Raji (cell line): ENCODE results near the gene ST6GAL1.

ENCODE experiments used
- POLR2A ChIP-seq: IDR thresholded peaks from 2 replicates; pipeline ENCODE4 v1.6.1; 2011; ENCODE audit warnings: low read depth, low read length, control low read depth; ENCODE audit not compliant: insufficient read depth

Gene ST6GAL1

DNA sequence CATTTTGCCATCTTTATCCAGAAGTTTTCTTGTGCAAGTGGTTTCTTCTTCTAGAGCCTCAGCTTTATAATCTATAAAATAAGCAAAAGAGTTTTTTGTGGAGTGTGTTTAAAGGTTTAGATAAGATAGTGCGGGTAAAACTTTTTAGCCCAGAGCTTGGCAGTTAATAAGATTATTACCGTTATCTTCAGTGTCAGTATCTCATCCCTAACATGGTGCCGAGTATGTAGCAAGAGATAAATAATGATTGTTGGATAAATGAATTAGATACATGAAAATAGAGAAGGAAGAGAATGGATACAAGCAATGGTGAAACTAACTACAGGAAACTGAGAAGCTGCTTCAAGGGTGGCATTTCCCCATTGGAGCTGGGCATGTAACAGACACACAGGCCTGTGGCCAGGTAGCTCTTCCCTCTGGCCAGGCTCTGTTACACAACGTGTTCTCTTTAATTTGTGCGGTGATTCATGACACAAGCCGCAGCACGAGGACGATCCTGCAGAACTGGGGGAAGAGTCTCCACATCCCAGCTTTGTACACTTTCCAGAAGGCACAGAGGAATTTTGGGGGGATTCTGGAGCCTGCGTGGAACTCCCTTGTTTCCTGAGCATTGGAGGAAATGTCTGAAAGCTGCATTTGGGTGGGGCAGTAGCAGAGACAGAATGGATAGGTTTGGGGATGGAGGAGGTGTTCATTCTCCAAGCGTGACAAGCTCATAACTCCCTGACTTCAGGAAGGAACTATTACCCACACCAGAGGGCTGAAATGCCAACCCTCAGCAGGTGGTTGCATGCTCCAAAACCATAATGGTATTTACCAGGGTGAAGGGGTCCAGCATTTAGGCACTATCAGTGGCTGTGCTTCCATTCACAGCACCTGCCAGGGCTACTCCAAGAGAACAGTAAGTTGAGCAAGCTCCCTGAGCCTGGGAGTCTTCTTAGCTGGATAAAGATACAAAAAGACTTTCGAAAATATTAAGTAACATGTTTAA is 14.2 kb upstream of the ST6GAL1 start:
- no peak for TF ChIP-seq POLR2A

DNA sequence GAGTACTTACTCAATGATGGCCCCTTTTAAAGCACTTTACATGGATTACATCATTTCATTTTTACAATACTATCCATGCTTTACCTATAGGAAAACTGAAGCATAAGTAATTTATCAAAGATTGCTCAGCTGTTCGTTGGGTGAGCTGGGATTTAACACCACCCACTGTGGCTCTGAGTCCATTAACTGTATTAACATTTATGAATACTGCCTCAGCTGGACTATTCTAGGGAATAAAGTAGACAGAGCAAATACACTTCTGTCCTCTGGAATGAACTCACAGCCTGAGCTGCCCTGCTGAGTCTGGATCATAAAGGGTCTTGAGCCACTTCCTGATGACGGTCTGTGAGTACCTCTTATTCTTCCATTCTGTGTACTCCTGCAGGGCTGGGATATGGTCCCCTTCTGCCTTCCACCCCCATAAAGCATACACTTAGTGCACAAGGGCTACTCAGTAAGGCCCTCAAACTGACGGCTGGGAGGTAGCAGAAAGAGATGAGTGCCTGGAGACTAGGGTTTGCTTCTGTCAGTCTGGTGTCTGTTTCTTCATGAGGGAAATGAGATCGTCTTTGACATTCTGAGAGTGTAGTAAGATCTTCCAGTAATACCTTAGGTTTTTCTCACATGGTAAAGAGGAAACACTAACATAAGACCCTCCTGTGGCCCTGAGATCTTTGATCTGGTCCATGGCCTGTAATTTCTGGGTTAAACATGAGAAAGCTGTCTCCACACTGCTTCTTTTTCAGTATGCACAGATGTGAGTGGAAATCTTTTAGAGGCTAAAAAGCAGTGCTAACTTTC is 12.6 kb upstream of the ST6GAL1 start:
- no peak for TF ChIP-seq POLR2A

GRCh38 chr3:186920301-186920700 is 10.0 kb upstream of the ST6GAL1 start:
- TF ChIP-seq POLR2A, result no peak

DNA sequence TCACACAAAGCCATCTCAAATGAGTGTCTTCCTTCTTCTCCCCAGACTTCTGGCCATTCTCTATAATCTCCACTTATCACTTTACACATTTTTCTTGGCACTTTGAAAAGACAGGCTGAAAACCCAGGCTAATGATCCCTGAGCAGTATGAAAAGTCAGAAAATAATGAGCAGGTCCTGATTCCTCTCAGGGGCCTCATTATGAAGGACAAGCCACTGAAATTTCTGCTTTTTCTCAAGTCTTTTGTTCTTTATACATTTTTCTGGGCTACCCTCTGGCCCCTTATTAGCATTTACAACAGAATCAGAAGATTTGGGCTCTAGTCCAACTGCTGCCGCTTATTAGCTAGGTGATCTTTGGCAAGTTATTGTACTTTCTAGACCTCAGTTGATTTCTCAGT is 9.5 kb upstream of the ST6GAL1 start:
- no peak for TF ChIP-seq POLR2A

GRCh38 chr3:186921578-186921977 is 8.7 kb upstream of the ST6GAL1 start:
- TF ChIP-seq POLR2A, result no peak

GRCh38 chr3:186922224-186922623 is 8.1 kb upstream of the ST6GAL1 start:
- TF ChIP-seq POLR2A, result no peak

DNA sequence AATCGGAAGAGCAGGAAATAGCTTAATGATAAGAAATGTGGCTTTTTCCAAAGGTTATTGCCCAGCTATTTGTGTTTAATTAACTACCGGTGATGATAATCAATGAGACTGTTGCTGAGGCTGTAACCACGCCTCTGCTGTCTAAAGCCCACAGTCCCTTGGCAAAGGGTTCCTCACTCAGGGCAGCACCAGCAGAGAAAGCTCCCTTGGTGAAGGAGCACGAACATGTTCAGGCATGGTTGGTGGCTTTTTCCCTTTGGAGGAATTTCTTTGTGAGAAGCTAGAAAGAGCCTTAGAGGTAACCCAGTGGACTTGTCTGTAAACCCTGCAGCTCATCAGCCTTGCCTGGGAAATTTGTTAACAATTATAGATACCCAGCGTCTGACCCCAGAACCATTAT is 7.5 kb upstream of the ST6GAL1 start:
- no peak for TF ChIP-seq POLR2A

DNA sequence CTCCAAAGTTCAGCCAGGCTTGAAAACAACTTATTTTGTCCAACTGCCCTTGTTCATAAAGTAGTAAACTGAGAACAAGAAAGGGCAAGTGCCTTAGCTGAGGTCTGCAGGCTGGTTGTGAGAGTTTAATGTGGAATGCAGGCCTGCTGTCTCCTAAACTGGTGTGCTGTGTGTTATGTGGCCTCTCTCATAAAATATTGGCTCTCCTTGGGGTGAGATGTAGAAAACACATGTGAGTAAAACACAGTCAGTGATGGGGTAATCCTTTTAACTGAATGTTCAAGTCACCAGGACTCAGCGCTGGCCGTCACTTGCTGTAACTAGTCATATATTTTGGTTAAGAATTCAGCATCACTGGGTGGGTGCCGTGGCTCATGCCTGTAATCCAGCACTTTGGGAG is 7.1 kb upstream of the ST6GAL1 start:
- no peak for TF ChIP-seq POLR2A

DNA sequence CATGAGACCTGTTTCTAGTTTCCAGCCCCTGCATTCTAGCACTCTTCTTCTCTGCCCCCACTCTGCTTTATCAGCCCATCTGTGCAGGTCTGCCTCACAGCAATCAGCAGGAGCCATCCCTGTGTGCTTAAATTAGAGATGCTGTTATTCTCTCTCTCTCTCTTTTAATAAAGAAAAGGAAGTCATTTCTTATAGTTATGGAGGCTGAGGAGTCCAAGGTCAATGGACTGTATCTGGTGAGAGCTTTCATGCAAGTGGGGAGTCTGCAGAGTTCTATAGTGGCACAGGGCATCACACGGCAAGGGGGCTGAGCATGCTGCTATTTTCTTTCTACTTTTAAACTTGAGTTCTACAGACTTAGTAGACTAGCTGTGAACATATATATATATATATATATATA is 4.5 kb upstream of the ST6GAL1 start:
- no peak for TF ChIP-seq POLR2A

DNA sequence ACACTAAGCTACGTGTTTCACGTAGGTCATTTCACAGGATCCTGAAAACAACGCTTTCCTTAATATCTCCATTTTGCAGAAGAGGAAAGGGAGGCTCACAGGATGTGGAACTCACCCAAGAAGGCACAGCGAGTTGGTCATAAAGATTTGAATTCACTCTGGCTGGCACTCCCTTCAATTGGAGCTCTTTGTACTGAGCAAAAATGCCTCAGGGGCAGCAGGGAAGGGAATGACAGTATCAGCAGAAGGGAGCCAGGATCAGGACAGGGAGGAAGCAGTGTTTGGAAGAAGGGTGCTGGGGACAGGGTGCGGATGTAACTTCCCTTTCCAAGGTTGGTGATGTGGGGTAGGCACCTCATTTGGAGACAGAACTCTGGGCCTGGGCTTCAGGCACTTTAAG is 1.1 kb upstream of the ST6GAL1 start:
- no peak for TF ChIP-seq POLR2A

DNA sequence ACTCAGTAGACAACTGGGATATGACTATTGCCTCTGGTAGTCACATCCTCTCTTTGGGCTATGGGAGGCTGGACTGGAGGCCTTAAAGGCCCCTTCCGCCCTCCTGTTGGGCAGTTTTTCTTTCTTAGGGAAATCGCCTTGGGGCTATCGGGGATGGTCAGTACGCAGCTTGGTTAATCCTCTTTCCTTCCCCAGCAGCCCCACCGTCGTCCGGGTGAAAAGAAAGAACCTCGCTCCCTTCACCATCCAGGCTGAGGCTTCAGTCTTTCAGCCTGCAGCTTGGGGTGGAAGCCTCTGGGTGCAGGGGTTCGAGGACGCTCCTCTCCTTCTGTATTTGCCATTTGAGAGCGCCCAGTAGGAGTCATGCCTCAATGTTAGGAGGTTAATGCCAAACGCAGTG is 641 bp upstream of the ST6GAL1 start:
- TF ChIP-seq POLR2A, result no peak

DNA sequence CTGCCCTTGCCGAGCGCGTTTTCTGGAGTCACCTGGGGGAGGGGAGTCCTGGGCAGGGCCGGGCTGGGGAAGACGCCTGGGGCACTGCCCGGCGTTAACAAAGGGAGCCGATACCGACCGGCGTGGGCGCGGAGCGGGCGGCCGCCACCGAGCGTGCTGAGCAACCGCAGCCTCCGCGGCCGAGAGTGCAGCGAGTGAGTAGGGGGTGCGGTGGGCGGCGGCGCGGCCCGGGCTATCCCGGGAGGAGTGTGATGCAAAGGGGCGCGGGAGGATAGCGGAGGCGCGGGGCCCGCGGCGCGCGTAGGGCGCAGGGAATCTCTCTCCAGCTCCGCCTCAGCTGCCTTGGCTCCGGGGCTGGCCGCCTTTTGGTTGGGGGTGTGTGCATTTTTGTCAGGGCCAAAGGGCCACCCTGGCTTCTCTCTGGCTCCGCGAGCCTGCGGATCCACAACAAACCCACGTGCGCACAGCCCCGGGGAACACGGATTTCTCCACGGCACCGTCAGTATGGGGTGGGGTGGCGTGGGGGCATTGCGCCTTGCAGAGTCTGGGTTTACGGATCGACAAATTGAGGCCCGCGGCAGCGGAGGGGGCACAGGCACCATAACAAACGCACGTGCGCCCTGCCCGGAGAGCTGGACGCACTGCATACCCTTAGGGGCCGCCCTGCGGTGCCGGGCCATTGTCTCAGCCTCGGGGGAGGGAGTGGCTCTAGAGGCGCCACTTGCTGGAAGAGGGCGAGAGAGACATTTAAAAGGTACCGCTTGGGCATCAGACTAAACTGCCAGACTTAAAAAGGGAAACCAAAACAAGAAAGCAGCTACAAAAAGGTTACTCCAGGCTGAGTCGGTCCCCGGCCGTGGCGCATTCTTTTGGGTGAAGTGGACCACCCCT is 560 bp downstream of the ST6GAL1 start:
- peak; percentile 26 for TF ChIP-seq POLR2A

- TF ChIP-seq POLR2A, result no peak
Observed at GRCh38 chr3:186931532-186932280, 1.4 kb downstream of the ST6GAL1 start.

DNA sequence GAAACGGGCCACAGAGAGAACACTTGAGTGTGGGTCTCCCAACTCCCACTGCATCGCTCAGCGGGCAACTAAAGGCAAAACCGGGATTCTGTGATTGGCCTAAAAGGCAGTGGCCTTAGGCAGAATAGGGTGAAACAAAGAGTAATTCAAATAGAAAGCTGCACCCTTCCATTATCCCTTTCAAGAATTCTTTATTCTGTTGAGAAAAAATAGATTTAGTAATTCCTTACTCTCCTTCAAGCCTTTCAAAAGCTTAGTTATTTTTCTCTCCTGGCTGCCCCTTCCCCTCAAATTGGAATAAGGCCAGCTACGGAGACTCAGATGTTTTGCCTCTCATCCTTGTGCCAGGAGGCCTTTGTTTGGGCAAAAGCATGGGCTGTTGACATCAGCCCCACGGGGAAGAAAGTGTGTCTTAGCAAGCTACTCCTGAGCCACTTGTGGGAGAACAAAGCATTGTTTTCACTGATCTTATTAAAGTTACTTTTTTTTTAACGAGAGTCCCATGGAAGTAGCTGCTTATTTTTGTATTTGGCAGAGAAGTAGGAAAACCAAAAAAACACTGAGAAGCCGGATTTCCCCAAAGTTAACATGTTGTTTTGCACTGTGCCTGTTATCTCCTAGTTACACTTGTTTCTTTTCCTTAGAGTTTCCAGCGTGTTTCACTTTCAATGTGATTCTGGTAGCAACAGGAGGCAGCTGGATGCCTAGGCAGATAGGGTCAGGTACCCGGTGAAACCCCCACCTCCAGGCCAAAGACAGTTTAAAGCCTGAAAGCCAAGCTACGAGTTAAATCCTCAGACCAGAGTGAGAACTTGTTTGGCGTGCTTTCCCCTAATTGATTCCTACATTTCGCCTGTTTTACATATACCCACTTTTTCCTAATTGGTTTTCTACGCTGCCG is 2.2 kb downstream of the ST6GAL1 start:
- no peak for TF ChIP-seq POLR2A

DNA sequence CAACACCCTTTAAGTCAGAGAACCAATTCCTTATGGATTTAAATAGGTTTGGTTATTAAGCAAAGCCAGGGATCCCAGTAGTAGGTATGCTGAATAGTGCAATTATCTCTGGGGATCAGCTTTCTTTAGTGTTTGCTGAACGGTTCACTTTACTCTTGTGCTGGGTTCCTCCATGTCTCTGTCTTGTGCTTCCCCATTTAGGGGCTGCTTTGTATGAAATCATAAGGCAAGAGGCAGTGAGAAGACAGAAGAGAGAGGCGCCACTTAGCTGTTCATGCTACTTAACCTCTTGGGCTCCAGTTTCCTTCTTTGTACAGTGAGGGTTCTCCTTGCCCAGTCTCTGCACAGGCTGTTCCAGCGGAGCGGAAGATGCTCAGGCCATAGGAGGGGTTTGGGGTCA is 3.5 kb downstream of the ST6GAL1 start:
- no peak for TF ChIP-seq POLR2A
